ENCODE measurements around the gene ATM.

Gene ATM

GRCh38 chr11:108364159-108364558 lies 141.3 kb downstream of the ATM start:
- Histone ChIP-seq H3K4me3 (ENCODE audit: low read depth in 1 of 2, low read length in 2 of 2) (no peak overlapping the region), H3K27ac (ENCODE audit: low read length) (no peak overlapping the region), H3K9me3 (ENCODE audit: insufficient read depth, low read length, severe bottlenecking) (no peaks in the 10 kb centered on the region), H3K4me1 (ENCODE audit: insufficient read depth, low read length) (no peaks in the 10 kb centered on the region), H2AFZ (ENCODE audit: low read depth, low read length) (no peak overlapping the region), H3K79me2 (ENCODE audit: insufficient read depth, low read length) (no peaks in the 10 kb centered on the region), H3K9ac (ENCODE audit: low read depth, low read length) (no peak overlapping the region), H3K4me2 (ENCODE audit: insufficient read depth, low read length) (no peak overlapping the region), H3K36me3 (ENCODE audit: insufficient read depth, low read length) (peaks cover 21% of the 10 kb centered on the region), H4K20me1 (ENCODE audit: insufficient read depth, low read length) (no peaks in the 10 kb centered on the region), H3K27me3 (ENCODE audit: insufficient read depth, low read length, poor library complexity) (no peaks in the 10 kb centered on the region)
- ATAC-seq (ENCODE audit: insufficient read depth, low read depth) (no peak), DNase-seq (no peak)
- no peak for TF ChIP-seq EZH2 (IDR thresholded peaks at IDR 0.05; ENCODE audit: borderline replicate concordance, low read depth, low read length, severe bottlenecking)
- TF ChIP-seq, protein P1, sequence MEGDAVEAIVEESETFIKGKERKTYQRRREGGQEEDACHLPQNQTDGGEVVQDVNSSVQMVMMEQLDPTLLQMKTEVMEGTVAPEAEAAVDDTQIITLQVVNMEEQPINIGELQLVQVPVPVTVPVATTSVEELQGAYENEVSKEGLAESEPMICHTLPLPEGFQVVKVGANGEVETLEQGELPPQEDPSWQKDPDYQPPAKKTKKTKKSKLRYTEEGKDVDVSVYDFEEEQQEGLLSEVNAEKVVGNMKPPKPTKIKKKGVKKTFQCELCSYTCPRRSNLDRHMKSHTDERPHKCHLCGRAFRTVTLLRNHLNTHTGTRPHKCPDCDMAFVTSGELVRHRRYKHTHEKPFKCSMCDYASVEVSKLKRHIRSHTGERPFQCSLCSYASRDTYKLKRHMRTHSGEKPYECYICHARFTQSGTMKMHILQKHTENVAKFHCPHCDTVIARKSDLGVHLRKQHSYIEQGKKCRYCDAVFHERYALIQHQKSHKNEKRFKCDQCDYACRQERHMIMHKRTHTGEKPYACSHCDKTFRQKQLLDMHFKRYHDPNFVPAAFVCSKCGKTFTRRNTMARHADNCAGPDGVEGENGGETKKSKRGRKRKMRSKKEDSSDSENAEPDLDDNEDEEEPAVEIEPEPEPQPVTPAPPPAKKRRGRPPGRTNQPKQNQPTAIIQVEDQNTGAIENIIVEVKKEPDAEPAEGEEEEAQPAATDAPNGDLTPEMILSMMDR (IDR thresholded peaks at IDR 0.05; ENCODE audit: borderline replicate concordance, extremely low read depth, low read length, poor library complexity, severe bottlenecking): no peak

DNA sequence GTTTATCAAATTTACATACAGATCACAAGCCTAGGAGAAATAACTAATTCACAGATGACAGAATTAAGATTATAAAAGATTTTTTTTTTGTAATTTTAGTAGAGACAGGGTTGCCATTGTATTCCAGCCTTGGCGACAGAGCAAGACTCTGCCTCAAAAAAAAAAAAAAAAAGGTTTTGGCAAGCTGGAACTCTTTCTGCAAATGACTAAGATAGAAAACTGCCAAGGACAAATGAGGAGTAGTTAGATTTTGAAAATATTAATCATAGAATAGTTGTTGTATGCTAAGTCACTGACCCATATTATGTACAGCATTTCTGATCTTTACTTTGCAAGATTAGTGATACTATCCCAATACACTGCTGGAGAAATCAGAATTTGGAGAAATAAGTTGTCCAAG lies 145.3 kb downstream of the ATM start:
- Histone ChIP-seq H3K4me2 (ENCODE audit: insufficient read depth, low read length) (no peak overlapping the region), H3K27me3 (ENCODE audit: insufficient read depth, low read length, poor library complexity) (no peaks in the 10 kb centered on the region), H3K27ac (ENCODE audit: low read length) (no peak overlapping the region), H3K4me3 (ENCODE audit: low read depth in 1 of 2, low read length in 2 of 2) (no peak overlapping the region), H4K20me1 (ENCODE audit: insufficient read depth, low read length) (no peaks in the 10 kb centered on the region), H3K9ac (ENCODE audit: low read depth, low read length) (no peak overlapping the region), H3K36me3 (ENCODE audit: insufficient read depth, low read length) (peaks cover 21% of the 10 kb centered on the region), H2AFZ (ENCODE audit: low read depth, low read length) (no peak overlapping the region), H3K4me1 (ENCODE audit: insufficient read depth, low read length) (no peaks in the 10 kb centered on the region), H3K79me2 (ENCODE audit: insufficient read depth, low read length) (no peaks in the 10 kb centered on the region), H3K9me3 (ENCODE audit: insufficient read depth, low read length, severe bottlenecking) (no peaks in the 10 kb centered on the region)
- ATAC-seq (ENCODE audit: insufficient read depth, low read depth) (no peak), DNase-seq (no peak)
- TF ChIP-seq EZH2 (IDR thresholded peaks at IDR 0.05; ENCODE audit: borderline replicate concordance, low read depth, low read length, severe bottlenecking): no peak
- TF ChIP-seq, protein P1 (IDR thresholded peaks at IDR 0.05; ENCODE audit: borderline replicate concordance, extremely low read depth, low read length, poor library complexity, severe bottlenecking): no peak

DNA sequence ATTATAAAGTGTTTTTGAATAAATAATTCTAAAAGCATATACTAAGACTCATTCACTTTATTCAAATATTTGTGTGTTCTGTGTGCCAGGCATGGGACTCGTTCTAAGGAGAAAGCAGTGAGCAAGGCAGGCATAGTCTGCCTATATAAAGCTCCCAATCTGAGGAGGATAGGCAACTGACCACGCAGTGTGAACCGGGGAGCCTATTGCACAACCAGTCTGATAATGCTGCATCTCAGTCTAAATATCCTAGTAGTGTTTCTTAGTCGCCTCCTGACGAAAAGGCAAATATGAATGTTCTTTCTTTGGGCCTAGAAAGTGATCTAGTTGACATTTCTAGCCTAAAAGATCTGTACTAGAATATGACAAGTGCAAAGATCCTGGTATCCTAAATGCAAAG lies 146.2 kb downstream of the ATM start:
- TF ChIP-seq, protein P1 (IDR thresholded peaks at IDR 0.05; ENCODE audit: borderline replicate concordance, extremely low read depth, low read length, poor library complexity, severe bottlenecking): no peak
- TF ChIP-seq EZH2 (IDR thresholded peaks at IDR 0.05; ENCODE audit: borderline replicate concordance, low read depth, low read length, severe bottlenecking): no peak
- DNase-seq: no peak
- no peak for ATAC-seq (ENCODE audit: insufficient read depth, low read depth)
- Histone ChIP-seq H3K27me3 (ENCODE audit: insufficient read depth, low read length, poor library complexity) (no peaks in the 10 kb centered on the region), H2AFZ (ENCODE audit: low read depth, low read length) (no peak overlapping the region), H3K36me3 (ENCODE audit: insufficient read depth, low read length) (peaks cover 21% of the 10 kb centered on the region), H3K27ac (ENCODE audit: low read length) (no peak overlapping the region), H3K79me2 (ENCODE audit: insufficient read depth, low read length) (no peaks in the 10 kb centered on the region), H4K20me1 (ENCODE audit: insufficient read depth, low read length) (no peaks in the 10 kb centered on the region), H3K9me3 (ENCODE audit: insufficient read depth, low read length, severe bottlenecking) (no peaks in the 10 kb centered on the region), H3K4me2 (ENCODE audit: insufficient read depth, low read length) (no peak overlapping the region), H3K4me1 (ENCODE audit: insufficient read depth, low read length) (no peaks in the 10 kb centered on the region), H3K9ac (ENCODE audit: low read depth, low read length) (no peak overlapping the region), H3K4me3 (ENCODE audit: low read depth in 1 of 2, low read length in 2 of 2) (no peak overlapping the region)

GRCh38 chr11:108370315-108370714 lies 147.4 kb downstream of the ATM start:
- H3K36me3 ChIP-seq (ENCODE audit: insufficient read depth, low read length): peaks cover 12% of the 10 kb centered on the region
- H3K4me1 ChIP-seq (ENCODE audit: insufficient read depth, low read length): no peaks in the 10 kb centered on the region
- no peak overlapping the region for H3K27ac ChIP-seq (ENCODE audit: low read length)
- TF ChIP-seq, protein P1 (IDR thresholded peaks at IDR 0.05; ENCODE audit: borderline replicate concordance, extremely low read depth, low read length, poor library complexity, severe bottlenecking): no peak
- no peak for TF ChIP-seq EZH2 (IDR thresholded peaks at IDR 0.05; ENCODE audit: borderline replicate concordance, low read depth, low read length, severe bottlenecking)
- no peak overlapping the region for H2AFZ ChIP-seq (ENCODE audit: low read depth, low read length)
- no peak overlapping the region for H3K4me3 ChIP-seq (ENCODE audit: low read depth in 1 of 2, low read length in 2 of 2)
- no peak for DNase-seq
- no peak overlapping the region for H3K9ac ChIP-seq (ENCODE audit: low read depth, low read length)
- H4K20me1 ChIP-seq (ENCODE audit: insufficient read depth, low read length): no peaks in the 10 kb centered on the region
- no peaks in the 10 kb centered on the region for H3K9me3 ChIP-seq (ENCODE audit: insufficient read depth, low read length, severe bottlenecking)
- no peaks in the 10 kb centered on the region for H3K27me3 ChIP-seq (ENCODE audit: insufficient read depth, low read length, poor library complexity)
- H3K4me2 ChIP-seq (ENCODE audit: insufficient read depth, low read length): no peak overlapping the region
- H3K79me2 ChIP-seq (ENCODE audit: insufficient read depth, low read length): no peaks in the 10 kb centered on the region
- ATAC-seq (ENCODE audit: insufficient read depth, low read depth): no peak

Data from DND-41 (cell line).